Osteocyte (in vitro differentiated cells): ENCODE measurements around the gene ITPKB. TPM values are rescaled to one million over a fixed set of nuclear protein-coding genes. Genes with fewer than 3 reads are reported as not detected.

Experiments
- DNase-seq: peaks from one replicate; pipeline ENCODE4 v3.0.0; 2021; ENCODE audit warnings: mixed read lengths; ENCODE audit not compliant: unreplicated experiment; ENCODE audit errors: extremely low spot score
- H3K27ac Mint-ChIP-seq: one replicate; pipeline ENCODE4 v1.8.0; 2021; ENCODE audit warnings: mild to moderate bottlenecking, mixed read lengths; ENCODE audit not compliant: unreplicated experiment
- H3K27me3 Mint-ChIP-seq: one replicate; pipeline ENCODE4 v1.8.0; 2021; ENCODE audit warnings: mixed read lengths; ENCODE audit not compliant: unreplicated experiment
- H3K36me3 Mint-ChIP-seq: one replicate; pipeline ENCODE4 v1.8.0; 2021; ENCODE audit warnings: mixed read lengths; ENCODE audit not compliant: unreplicated experiment
- H3K4me1 Mint-ChIP-seq: one replicate; pipeline ENCODE4 v1.8.0; 2021; ENCODE audit warnings: mixed read lengths; ENCODE audit not compliant: unreplicated experiment
- H3K4me3 Mint-ChIP-seq: one replicate; pipeline ENCODE4 v1.8.0; 2021; ENCODE audit warnings: mild to moderate bottlenecking, moderate library complexity, mixed read lengths; ENCODE audit not compliant: unreplicated experiment
- H3K9me3 Mint-ChIP-seq: one replicate; pipeline ENCODE4 v1.8.0; 2021; ENCODE audit warnings: mixed read lengths; ENCODE audit not compliant: unreplicated experiment
- total RNA-seq: library from RNA; stranded (reverse); gene quantifications from 2 replicates; pipeline ENCODE4 v1.2.1, GENCODE V29; 2021
- TF ChIP-seq, protein P1 (sequence below): fragments of 200-600 bp; sonication (generic); IDR thresholded peaks from 2 replicates; pipeline ENCODE4 v1.5.0; 2021; ENCODE audit warnings: antibody characterized with exemption, mild to moderate bottlenecking, moderate library complexity

Gene ITPKB
- total RNA-seq, 1 donor from 2014 or later: 28.3 TPM

DNA sequence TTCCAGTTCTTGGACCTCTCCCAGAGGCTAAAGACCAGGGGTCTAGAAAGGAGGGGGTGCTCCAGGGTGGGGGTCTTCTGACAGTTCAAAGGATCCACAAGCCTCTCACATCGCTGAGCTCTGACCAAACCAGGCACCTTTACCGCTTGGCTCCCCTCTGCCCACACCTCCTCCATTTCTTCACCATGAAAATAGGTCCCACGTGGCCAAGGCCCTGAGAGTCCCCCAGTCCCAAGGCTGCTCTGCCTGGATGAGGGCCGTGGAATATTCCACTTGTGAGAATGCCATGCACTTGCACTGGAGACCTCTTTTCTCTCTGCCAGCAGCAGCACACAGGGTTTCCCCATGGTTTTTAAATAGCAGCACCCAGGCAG lies 87.4 kb downstream of the ITPKB start:
- peaks cover 12% of the 10 kb centered on the region for H3K36me3 Mint-ChIP-seq
- H3K9me3 Mint-ChIP-seq: no peaks in the 10 kb centered on the region
- no peaks in the 10 kb centered on the region for H3K27me3 Mint-ChIP-seq
- no peak for DNase-seq
- H3K4me1 Mint-ChIP-seq: peaks cover 44% of the 10 kb centered on the region
- H3K4me3 Mint-ChIP-seq: no peak overlapping the region
- TF ChIP-seq, protein P1, sequence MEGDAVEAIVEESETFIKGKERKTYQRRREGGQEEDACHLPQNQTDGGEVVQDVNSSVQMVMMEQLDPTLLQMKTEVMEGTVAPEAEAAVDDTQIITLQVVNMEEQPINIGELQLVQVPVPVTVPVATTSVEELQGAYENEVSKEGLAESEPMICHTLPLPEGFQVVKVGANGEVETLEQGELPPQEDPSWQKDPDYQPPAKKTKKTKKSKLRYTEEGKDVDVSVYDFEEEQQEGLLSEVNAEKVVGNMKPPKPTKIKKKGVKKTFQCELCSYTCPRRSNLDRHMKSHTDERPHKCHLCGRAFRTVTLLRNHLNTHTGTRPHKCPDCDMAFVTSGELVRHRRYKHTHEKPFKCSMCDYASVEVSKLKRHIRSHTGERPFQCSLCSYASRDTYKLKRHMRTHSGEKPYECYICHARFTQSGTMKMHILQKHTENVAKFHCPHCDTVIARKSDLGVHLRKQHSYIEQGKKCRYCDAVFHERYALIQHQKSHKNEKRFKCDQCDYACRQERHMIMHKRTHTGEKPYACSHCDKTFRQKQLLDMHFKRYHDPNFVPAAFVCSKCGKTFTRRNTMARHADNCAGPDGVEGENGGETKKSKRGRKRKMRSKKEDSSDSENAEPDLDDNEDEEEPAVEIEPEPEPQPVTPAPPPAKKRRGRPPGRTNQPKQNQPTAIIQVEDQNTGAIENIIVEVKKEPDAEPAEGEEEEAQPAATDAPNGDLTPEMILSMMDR: no peak
- no peak overlapping the region for H3K27ac Mint-ChIP-seq

DNA sequence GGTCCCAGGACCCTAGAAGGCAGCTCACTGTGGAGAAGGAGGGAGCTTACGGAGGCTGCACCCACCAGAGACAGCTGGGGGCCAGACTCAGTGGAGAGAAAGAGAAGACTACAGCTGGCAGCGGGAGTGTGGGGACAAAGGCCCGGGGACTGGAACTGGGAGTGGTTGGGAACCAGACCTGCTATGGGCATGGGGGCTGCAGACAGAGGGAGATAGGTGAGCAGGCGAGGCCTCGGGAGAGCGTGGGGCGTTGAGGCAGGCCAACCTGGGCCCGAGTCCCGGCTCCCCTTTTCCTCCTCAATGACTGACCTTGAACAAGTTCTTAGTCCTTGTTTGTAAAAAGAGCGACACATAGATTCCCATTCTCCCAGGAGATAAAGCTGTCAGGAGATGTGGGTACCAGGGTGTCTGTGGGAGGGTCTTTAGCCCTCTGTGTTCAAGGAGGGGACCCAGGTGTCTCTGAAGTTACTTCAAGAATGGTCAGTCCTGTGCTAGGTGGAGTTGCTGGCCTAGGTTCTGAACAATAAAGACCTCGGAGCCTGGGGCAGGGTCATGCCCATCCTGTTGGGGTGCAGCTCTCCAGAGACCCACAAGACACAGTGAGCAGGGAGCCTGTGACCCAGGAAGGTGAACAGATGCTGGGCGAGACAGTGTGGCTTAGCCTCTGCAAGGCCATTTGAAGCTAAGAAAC lies 87.9 kb downstream of the ITPKB start:
- H3K27ac Mint-ChIP-seq: no peak overlapping the region
- H3K9me3 Mint-ChIP-seq: no peaks in the 10 kb centered on the region
- H3K4me1 Mint-ChIP-seq: peaks cover 39% of the 10 kb centered on the region
- H3K36me3 Mint-ChIP-seq: peaks cover 16% of the 10 kb centered on the region
- H3K27me3 Mint-ChIP-seq: no peaks in the 10 kb centered on the region
- no peak for DNase-seq
- TF ChIP-seq, protein P1: no peak
- H3K4me3 Mint-ChIP-seq: no peak overlapping the region

DNA sequence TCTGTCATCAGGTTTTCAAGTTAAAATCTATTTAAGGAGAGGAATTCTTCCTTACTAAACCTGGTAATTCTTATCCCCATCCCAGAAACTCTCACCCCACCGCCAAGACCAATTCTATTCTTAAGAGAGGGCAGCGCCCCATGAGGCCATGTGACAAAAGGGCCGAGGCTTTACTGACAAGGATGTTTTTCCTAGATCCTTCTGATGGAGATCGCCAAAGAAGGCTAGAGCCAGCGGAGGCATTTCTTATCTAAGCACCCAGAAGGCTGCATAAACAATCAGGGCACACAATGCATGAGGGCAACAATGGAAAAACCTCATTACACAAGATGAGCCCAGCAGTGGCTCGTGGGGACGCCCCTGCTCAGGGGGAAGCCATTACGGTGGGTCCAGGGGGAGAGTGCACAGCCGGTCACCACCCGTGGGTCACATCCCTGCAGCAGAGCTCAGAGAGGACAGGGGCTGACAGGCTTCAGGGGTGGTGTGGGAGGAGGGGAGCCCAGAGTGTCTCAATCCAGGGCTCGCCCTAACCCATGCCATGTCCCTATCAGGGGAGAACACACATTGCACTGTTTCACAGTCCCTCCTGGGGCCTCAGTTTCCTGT lies 88.7 kb downstream of the ITPKB start:
- Mint-ChIP-seq H3K27ac (no peak overlapping the region), H3K4me1 (peaks cover 36% of the 10 kb centered on the region), H3K27me3 (no peaks in the 10 kb centered on the region), H3K4me3 (no peak overlapping the region), H3K9me3 (no peaks in the 10 kb centered on the region), H3K36me3 (peaks cover 18% of the 10 kb centered on the region)
- DNase-seq: no peak
- TF ChIP-seq, protein P1: no peak

DNA sequence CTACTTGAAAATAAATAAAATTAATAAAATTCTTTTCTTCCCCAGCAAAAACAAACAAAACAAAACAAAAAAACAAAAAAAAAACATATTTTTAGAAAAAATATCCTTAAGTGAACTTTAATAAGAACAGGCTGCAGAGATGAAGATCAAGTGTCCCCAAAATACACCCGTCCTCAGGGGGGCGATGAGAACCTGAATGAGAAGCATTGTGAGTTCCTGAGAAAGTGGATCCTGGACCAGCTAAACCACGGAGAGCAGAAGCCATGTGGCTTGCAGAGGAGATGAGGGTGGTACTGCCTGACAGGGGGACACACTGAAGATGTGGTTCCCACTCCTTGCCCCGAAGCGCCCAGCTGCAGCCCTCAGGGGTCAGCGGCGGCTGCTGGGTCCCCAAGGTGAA lies 89.3 kb downstream of the ITPKB start:
- no peak for DNase-seq
- H3K4me1 Mint-ChIP-seq: peaks cover 31% of the 10 kb centered on the region
- peaks cover 18% of the 10 kb centered on the region for H3K36me3 Mint-ChIP-seq
- H3K27me3 Mint-ChIP-seq: no peaks in the 10 kb centered on the region
- H3K9me3 Mint-ChIP-seq: no peaks in the 10 kb centered on the region
- TF ChIP-seq, protein P1: peak; percentile 46
- H3K27ac Mint-ChIP-seq: no peak overlapping the region
- no peak overlapping the region for H3K4me3 Mint-ChIP-seq

DNA sequence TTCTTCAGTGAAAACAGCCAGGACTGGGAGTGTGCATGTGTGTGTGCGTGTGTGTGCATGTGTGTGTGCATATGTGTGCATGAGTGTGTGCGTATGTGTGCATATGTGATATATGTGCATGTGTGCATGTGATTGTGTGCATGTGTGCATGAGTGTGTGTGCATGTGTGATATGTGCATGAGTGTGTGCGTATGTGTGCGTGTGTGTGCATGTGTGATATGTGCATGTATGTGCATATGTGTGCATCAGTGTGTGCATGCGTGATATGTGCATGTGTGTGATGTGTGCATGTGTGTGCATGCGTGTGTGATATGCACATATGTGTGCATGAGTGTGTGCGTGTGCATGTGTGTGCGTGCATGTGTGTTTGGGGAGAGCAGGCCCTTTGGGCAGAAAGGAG lies 89.8 kb downstream of the ITPKB start:
- peaks cover 18% of the 10 kb centered on the region for H3K36me3 Mint-ChIP-seq
- no peaks in the 10 kb centered on the region for H3K27me3 Mint-ChIP-seq
- peaks cover 25% of the 10 kb centered on the region for H3K4me1 Mint-ChIP-seq
- DNase-seq: no peak
- H3K4me3 Mint-ChIP-seq: no peak overlapping the region
- H3K27ac Mint-ChIP-seq: no peak overlapping the region
- TF ChIP-seq, protein P1: no peak
- H3K9me3 Mint-ChIP-seq: no peaks in the 10 kb centered on the region
